GM10266 (cell line): Measurements from ENCODE around the gene MCCD1.

Source experiments
- DNase-seq: peaks from one replicate; pipeline ENCODE4 v3.0.0; 2012; ENCODE audit errors: extremely low spot score
- TF ChIP-seq, protein P1 (sequence below): IDR thresholded peaks from 2 replicates; pipeline ENCODE4 v1.5.1; 2012; ENCODE audit warnings: mild to moderate bottlenecking, low read depth; ENCODE audit not compliant: control insufficient read depth, insufficient read depth; ENCODE audit errors: missing control alignments

The MCCD1 gene

GRCh38 chr6:31548544-31548873 is 19.7 kb downstream of the MCCD1 start:
- TF ChIP-seq, protein P1, sequence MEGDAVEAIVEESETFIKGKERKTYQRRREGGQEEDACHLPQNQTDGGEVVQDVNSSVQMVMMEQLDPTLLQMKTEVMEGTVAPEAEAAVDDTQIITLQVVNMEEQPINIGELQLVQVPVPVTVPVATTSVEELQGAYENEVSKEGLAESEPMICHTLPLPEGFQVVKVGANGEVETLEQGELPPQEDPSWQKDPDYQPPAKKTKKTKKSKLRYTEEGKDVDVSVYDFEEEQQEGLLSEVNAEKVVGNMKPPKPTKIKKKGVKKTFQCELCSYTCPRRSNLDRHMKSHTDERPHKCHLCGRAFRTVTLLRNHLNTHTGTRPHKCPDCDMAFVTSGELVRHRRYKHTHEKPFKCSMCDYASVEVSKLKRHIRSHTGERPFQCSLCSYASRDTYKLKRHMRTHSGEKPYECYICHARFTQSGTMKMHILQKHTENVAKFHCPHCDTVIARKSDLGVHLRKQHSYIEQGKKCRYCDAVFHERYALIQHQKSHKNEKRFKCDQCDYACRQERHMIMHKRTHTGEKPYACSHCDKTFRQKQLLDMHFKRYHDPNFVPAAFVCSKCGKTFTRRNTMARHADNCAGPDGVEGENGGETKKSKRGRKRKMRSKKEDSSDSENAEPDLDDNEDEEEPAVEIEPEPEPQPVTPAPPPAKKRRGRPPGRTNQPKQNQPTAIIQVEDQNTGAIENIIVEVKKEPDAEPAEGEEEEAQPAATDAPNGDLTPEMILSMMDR = no peak
- no peak for DNase-seq

DNA sequence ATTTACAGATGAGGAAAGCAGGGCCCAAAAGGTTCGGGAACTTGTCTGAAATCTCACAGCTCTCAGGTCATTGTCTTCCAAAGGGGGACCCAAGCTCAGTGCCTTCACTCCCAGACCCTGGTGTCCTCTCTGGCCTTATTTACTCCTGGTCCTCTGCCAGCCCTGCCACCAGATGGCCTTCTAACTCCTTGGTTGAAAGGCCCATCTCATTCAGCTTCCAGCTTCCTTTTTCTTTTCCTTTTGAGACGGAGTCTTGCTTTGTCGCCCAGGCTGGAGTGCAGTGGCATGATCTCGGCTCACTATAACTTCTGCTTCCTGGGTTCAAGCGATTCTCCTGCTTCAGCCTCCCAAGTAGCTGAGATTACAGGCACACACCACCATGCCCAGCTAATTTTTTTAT is 22.6 kb downstream of the MCCD1 start:
- DNase-seq = peak; percentile 74
- TF ChIP-seq, protein P1 = peak; percentile 86

DNA sequence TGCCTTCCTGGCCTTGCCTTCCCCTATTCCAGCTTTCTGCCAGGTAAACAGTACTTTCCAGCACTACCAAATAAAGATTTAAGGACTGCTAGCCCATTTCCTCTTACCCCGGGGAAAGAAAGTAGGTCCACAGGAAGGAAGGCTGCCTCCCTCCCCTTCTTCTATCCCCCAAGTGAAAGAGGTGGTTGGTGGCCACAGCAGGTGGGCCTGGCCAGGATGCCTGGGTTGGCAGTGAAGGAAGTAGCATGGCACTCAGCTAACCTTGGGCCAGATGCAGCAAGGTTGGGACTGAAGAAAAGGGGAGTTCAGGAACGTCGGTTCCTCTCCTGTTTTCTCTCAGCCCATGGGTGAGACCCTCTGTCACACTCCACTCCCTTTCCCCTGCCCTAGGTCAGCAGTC is 27.5 kb downstream of the MCCD1 start:
- DNase-seq = no peak
- TF ChIP-seq, protein P1 = no peak

GRCh38 chr6:31557443-31558317 is 28.9 kb downstream of the MCCD1 start:
- TF ChIP-seq, protein P1 = no peak
- DNase-seq = no peak

GRCh38 chr6:31558318-31558625 is 29.5 kb downstream of the MCCD1 start:
- TF ChIP-seq, protein P1 = no peak
- DNase-seq = no peak

GRCh38 chr6:31558631-31559500 is 30.1 kb downstream of the MCCD1 start:
- DNase-seq = peak; percentile 68
- TF ChIP-seq, protein P1 = no peak

DNA sequence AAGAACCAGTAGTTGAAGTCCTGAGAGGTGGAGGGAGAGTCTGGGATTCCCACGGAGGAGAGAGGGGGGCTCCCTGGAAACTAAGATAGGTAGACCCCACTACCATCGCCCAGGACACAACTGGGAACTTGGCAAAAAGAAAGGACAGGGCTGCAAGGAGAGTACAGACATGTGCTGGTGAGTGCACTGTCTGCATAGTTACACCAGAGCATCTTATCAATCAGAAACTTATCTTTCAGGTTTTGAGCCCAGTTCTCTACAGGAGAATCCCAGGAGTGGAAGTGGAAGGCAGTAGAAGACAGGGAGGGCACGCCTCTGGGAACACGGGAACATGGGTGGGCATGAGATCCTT is 30.8 kb downstream of the MCCD1 start:
- TF ChIP-seq, protein P1 = no peak
- DNase-seq = no peak
